VCaP (cell line): Measurements from ENCODE around the gene PHACTR2.
"Not testable (repeated sequence)": the region's sequence is repeated elsewhere in the genome, so short reads cannot be mapped to it uniquely, and the experiment has no call there.

ENCODE experiments used
- H3K27ac ChIP-seq: fragments of 450-650 bp; 2 replicates; pipeline ENCODE4 v1.5.1; 2017
- TF ChIP-seq, protein P1 (sequence below): fragments of 450-650 bp; conservative IDR thresholded peaks from 2 replicates; pipeline ENCODE4 v1.5.1; 2017; ENCODE audit warnings: mild to moderate bottlenecking, moderate library complexity

Gene PHACTR2

DNA sequence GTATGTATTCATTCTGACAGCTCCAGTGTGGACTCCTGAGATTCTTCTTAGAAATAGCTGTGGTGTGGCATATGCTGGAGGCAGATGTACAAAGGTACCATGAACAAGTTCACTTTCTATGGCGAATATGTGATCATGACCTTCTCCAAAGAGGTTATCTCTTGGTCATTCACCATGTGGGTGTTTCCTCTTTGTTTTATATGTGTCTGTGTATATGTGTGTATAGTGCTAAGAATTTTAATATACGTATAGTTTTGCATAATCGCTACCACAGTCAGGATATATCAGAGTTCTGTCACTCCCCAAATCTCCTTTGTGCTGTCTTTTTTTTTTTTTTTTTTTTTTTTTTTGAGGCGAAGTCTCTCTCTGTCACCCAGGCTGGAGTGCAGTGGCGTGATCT, 47.1 kb downstream of the PHACTR2 start:
- TF ChIP-seq, protein P1, sequence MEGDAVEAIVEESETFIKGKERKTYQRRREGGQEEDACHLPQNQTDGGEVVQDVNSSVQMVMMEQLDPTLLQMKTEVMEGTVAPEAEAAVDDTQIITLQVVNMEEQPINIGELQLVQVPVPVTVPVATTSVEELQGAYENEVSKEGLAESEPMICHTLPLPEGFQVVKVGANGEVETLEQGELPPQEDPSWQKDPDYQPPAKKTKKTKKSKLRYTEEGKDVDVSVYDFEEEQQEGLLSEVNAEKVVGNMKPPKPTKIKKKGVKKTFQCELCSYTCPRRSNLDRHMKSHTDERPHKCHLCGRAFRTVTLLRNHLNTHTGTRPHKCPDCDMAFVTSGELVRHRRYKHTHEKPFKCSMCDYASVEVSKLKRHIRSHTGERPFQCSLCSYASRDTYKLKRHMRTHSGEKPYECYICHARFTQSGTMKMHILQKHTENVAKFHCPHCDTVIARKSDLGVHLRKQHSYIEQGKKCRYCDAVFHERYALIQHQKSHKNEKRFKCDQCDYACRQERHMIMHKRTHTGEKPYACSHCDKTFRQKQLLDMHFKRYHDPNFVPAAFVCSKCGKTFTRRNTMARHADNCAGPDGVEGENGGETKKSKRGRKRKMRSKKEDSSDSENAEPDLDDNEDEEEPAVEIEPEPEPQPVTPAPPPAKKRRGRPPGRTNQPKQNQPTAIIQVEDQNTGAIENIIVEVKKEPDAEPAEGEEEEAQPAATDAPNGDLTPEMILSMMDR = no peak

DNA sequence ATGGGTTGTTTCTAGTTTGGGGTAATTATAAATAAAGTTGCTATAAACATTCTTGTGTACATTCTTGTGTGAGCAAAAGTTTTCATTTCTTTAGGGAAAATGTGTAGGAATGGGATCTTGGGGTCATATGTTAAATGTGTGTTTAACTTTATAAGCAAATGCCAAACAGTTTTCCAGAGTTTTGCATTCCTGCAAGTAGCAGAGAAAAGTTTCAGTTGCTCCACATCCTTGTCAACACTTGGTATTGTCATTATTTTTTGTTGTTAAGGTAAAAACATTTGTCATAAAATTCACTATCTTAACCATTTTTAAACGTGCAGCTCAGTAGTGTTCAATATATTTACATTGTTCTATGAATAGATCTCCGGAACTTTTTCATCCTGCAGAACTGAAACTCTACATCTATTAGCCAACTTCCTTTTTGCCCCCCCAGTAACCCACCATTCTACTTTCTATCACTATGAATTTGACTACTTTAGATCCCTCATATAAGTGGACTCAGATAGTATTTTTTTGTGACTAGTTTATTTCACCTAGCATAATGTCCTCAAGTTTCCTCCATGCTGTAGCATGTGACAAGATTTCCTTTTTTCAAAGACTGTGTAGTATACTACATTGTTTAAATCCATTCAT, 48.4 kb downstream of the PHACTR2 start:
- no peak overlapping the region for H3K27ac ChIP-seq
- TF ChIP-seq, protein P1 = no peak

More for the DNA sequence above, 47.1 kb downstream of the PHACTR2 start:
- H3K27ac ChIP-seq = no peak overlapping the region

DNA sequence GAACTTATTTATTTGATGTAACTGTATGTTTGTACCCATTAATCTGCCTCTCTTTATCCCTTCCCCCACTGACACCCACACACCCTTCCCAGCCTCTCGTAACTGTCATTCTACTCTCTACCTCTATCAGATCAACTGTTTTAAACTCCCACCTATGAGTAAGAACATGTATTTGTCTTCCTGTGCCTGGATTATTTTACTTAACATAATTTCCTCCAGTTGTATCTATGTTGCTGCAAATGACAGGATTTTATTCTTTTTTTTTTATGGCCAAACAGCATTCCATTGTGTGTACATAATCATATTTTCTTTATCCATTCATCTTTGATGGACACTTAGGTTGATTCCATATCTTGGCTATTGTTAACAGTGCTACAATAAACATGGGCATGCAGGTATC, 49.3 kb downstream of the PHACTR2 start:
- TF ChIP-seq, protein P1 = no peak
- no peak overlapping the region for H3K27ac ChIP-seq

DNA sequence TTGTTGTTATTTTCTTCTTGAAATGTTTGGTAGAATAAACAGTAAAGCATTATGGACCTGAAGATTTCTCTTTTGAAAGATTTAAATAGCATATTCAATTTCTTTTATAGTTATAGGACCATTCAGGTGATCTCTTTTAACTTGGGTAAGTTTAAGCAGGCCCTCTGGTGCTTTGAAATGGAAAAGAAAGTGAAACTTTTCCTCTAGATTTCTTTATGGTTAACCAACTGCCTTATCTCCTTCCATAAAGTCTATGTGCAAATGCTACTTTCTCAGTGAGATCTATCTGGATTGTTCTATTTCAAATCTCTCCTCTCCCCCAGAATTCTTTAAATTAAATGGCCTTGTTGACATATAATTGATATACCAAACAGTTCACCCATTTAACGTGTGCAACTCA, 54.0 kb downstream of the PHACTR2 start:
- TF ChIP-seq, protein P1 = no peak
- no peak overlapping the region for H3K27ac ChIP-seq

DNA sequence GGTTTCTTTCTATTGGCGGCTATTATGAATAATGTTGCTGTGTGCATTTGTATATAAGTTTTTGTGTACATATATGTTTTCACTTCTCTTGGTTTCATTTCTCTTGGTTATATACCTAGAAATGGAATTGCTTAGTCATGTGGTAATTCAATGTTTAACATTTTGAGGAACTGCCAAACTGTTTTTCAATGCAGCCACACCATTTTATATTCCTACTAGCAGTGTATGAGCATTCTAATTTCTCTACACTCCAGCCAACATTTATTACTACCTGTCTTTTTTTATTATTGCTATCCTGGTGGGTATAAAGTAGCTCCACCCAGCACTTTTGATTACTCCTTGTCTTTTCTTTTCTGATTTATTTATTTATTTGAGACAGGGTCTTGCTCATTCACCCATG, 54.8 kb downstream of the PHACTR2 start:
- H3K27ac ChIP-seq = no peak overlapping the region
- TF ChIP-seq, protein P1 = no peak

DNA sequence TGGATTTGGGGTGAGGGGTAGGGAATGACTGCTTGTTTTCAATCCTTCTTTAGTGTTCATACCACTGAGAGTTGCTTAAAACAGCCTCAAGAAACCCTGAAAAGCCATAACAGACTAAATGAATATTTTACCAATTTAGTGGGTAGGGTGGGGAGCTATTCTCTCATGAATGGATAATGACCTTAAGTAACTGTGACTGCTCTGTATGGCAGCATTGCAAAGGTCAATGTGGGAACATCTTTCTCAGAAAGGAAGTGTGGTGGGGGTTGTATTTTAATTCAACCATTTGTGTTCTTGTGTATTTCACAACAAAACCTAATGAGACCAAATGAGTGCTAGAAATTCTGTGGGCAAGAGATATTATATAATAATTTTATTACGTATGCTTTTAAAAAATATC, 55.7 kb downstream of the PHACTR2 start:
- TF ChIP-seq, protein P1 = no peak
- no peak overlapping the region for H3K27ac ChIP-seq

DNA sequence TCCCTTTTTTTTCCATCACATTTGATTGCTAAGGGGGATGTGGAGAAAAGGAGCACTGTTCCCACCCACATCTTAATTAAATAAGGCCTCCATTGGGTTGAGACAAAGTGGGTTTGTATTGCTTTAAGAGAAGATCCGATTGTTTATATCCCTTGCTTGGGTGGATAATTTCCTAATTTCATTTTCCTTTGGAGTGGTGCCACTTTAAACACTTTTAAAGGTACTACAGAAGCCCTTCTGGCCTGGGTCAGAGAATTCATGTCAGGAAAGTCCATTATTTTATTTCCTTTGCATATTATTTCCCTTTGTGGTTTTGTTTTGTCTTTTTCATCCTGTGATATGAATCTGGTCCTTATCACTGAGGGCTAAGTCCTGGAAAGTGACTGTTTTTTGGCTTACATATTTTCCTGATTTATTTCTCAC, 56.9 kb downstream of the PHACTR2 start:
- TF ChIP-seq, protein P1 = no peak

DNA sequence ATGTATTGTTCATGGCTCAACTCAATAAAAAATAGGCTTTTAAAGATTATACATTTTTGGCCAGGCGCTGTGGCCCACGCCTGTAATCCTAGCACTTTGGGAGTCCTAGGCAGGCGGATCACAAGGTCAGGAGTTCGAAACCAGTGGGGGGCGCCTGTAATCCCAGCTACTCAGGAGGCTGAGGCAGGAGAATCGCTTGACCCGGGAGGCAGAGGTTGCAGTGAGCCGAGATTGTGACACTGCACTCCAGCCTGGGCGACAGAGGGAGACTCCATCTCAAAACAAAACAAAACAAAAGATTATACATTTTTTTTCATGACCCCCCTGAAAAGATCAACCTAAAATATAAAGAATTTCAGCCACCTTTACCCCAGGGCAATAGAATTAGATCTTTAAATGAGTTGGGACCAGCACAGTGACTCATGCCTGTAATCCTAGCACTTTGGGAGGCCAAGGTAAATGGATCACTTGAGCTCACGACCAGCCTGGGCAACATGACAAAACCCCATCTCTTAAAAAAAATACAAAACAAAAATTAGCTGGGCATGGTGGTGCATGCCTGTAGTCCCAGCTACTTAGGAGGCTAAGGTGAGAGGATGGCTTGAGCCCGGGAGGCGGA, 60.4 kb downstream of the PHACTR2 start:
- H3K27ac ChIP-seq = not testable (repeated sequence)

More for the DNA sequence above, 56.9 kb downstream of the PHACTR2 start:
- peak overlapping the region; percentile 26 for H3K27ac ChIP-seq
